K562 (cell line): ENCODE results near the gene TWSG1. TPM values are rescaled to one million over a fixed set of nuclear protein-coding genes. Genes with fewer than 3 reads are reported as not detected.

Experiments used
- ELK1 ChIP-seq: sonication (generic); formaldehyde crosslinking; IDR thresholded peaks from 2 replicates; pipeline ENCODE4 v1.8.1; 2022; ENCODE audit warnings: missing genetic modification reagents
- FIP1L1 ChIP-seq: fragments of 200-400 bp; formaldehyde crosslinking; IDR thresholded peaks from 2 replicates; pipeline ENCODE4 v1.6.1; 2018; ENCODE audit warnings: mild to moderate bottlenecking, low read depth, low read length; ENCODE audit not compliant: poor library complexity, severe bottlenecking
- MBD2 ChIP-seq: sonication (generic); IDR thresholded peaks from 2 replicates; pipeline ENCODE4 v1.6.1; 2016; ENCODE audit warnings: low read depth, borderline replicate concordance
- MED1 ChIP-seq: sonication (generic); formaldehyde crosslinking; IDR thresholded peaks from 2 replicates; pipeline ENCODE4 v1.8.1; 2023; ENCODE audit warnings: missing genetic modification reagents, borderline replicate concordance
- POLR3G ChIP-seq: IDR thresholded peaks from 2 replicates; pipeline ENCODE4 v1.6.1; 2011; ENCODE audit not compliant: insufficient read length, insufficient replicate concordance; ENCODE audit errors: extremely low read depth
- SAFB ChIP-seq: fragments of 200-400 bp; formaldehyde crosslinking; IDR thresholded peaks from 2 replicates; pipeline ENCODE4 v1.6.1; 2017; ENCODE audit warnings: low read depth, low read length, borderline replicate concordance
- TCFL5 ChIP-seq: fragments of 250-450 bp; sonication (Bioruptor Pico); conservative IDR thresholded peaks from 2 replicates; pipeline ENCODE4 v1.6.1; 2021; ENCODE audit warnings: mild to moderate bottlenecking, moderate library complexity, matching md5 sums
- ZNF407 ChIP-seq: fragments of 450-650 bp; IDR thresholded peaks from 2 replicates; pipeline ENCODE4 v1.6.1; 2016; ENCODE audit warnings: low read depth
- ZSCAN32 ChIP-seq: fragments of 450-650 bp; formaldehyde crosslinking; IDR thresholded peaks from 2 replicates; pipeline ENCODE4 v1.4.0; 2020; ENCODE audit warnings: mild to moderate bottlenecking, moderate library complexity
- polyA plus RNA-seq, 8 experiments: library from polyadenylated mRNA; depleted of rRNA in 4 of 8; stranded (reverse) in 5 of 8; unstranded in 3 of 8; fragments of >200 nt; fragmentation: Nextera tagmentation in 2 of 8; fragmentation: Illumina TruSeq in 1 of 8; extraction: Ambion mirVana in 2 of 8; extraction: Trizol in 1 of 8; gene quantifications; 2 replicates each; pipeline versions ENCODE4 v1.2.1 to v1.2.3, GENCODE V29; 2011 to 2014; ENCODE audit warnings: inconsistent platforms in 1 of 8, missing spikeins in 1 of 8
- total RNA-seq, 7 experiments: library from RNA; depleted of rRNA in 6 of 7; stranded (reverse); fragments of >200 nt in 6 of 7; fragmentation: Illumina TruSeq in 2 of 7; extraction: Trizol in 2 of 7; gene quantifications; 2 replicates each; pipeline versions ENCODE4 v1.2.1 to v1.2.3, GENCODE V29; 2011 to 2021; ENCODE audit warnings: low replicate concordance in 1 of 7

TWSG1 gene
- total and polyA plus RNA-seq, 9 of the 15 experiments (the other 6 are each of a cell fraction or from before 2014, with no cell fraction given), result 10.4 to 37.2 (median 25.1) TPM

DNA sequence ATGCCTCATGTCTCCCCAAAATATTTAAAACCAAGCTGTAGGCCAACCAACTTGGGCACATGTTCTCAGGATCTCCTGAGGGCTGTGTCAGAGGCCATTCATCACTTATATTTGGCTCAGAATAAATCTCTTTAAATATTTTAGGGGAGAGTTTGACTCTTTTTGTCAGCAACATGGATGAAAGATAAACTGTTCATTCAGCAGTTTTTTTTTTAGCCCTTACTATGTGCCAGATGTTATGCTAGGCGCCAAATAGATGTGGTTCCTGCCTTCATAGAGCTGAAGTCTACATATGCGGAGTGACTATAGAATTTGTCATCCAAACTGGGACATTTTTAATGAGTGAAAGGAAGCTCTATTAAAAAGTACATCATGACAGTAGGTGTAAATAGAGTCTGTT lies 42.5 kb upstream of the TWSG1 start (continued):
- TF ChIP-seq FIP1L1, result no peak
- no peak for TF ChIP-seq ELK1 (CRISPR knock-in tag)
- no peak for TF ChIP-seq SAFB
- TF ChIP-seq MBD2, result no peak
- TF ChIP-seq ZNF407, result no peak
- no peak for TF ChIP-seq TCFL5 (CRISPR knock-in tag)
- TF ChIP-seq POLR3G, result no peak
- no peak for TF ChIP-seq MED1 (CRISPR knock-in tag)
- TF ChIP-seq ZSCAN32 (CRISPR knock-in tag), result no peak
